ENCODE data around the gene KIF1B.

GRCh38 chr1:10242811-10243210, 32.4 kb downstream of the KIF1B start:
- TF ChIP-seq CBX1 (IDR thresholded peaks at IDR 0.05; ENCODE audit: low read depth), result no peak
- TF ChIP-seq POLR2A (conservative IDR thresholded peaks at IDR 0.05), result no peak
- no peak for TF ChIP-seq HMGXB4 (CRISPR knock-in tag; IDR thresholded peaks at IDR 0.05)
- no peak for TF ChIP-seq TAF1 (IDR thresholded peaks at IDR 0.05; ENCODE audit: control insufficient read depth, extremely low read depth, insufficient read depth, low read length, severe bottlenecking)
- TF ChIP-seq GATAD2B (IDR thresholded peaks at IDR 0.05; ENCODE audit: borderline replicate concordance), result no peak
- TF ChIP-seq SMAD1 (IDR thresholded peaks at IDR 0.05; ENCODE audit: low read depth, low read length, partially characterized antibody), result no peak
- no peak for TF ChIP-seq PHF8 (IDR thresholded peaks at IDR 0.05; ENCODE audit: borderline replicate concordance, low read length)
